Inflammatory macrophage treated with lipopolysaccharide for 1 hour (primary cell): Measurements from ENCODE around the gene PPME1.
"Not testable (repeated sequence)": the region's sequence is repeated elsewhere in the genome, so short reads cannot be mapped to it uniquely, and the experiment has no call there.

Experiments used
- DNase-seq, 2 donors: peaks; one replicate each; pipeline ENCODE4 v3.0.0-alpha.2; 2020 to 2022

The PPME1 gene

DNA sequence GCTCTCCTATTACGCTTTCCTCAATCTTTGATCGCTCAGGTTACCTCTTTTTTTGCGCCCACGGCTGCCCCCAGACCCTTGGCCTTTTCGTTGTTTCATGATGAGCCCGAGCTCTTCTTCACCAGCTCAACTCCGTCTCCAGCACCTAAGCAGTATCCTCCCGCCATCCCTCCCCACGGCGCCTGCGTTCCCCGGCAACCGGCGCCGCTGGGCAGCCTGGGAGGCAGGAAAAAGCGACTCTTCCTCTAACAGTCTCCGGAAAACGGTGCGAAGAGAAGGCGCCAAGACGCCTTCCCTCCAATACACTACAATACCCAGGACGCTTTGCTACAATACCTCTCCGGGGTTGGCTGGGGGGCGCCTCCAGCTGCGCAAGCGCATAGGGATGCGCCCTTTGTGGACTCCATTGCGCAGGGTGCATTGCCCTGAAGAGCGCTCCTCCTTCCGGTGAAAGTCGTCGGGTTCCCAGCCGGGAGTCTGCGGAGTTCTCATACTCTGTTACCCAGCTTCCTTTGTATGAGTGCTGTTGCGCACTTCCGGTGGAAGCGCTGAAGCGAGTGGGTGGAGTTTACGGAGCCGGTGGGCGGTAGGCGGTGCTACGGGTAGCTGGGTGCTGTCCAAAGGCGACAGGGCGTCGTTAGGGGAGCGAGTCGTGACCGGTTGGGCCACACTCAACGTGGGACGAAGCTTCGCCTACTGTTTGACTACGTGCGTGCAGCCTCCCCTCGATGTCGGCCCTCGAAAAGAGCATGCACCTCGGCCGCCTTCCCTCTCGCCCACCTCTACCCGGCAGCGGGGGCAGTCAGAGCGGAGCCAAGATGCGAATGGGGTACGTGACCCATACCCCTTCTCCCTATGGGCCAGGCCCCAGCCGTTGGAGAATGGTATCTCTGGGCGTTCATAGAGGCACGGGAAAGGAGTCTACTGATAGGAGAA is at the start of gene PPME1, which contains the start of gene C2CD3:
Gene PPME1 (plus strand): TSS at position 596 of the 936 bp plus-strand sequence. CDS start 133 bp downstream, at position 729.
Gene C2CD3 (minus strand): TSS at position 309 of the 936 bp plus-strand sequence. CDS start 210 bp downstream, at position 99.
- peak; percentile 99 to 100 for DNase-seq

GRCh38 chr11:74121804-74122203 is 49.3 kb upstream of the PPME1 start:
- DNase-seq, result no peak

DNA sequence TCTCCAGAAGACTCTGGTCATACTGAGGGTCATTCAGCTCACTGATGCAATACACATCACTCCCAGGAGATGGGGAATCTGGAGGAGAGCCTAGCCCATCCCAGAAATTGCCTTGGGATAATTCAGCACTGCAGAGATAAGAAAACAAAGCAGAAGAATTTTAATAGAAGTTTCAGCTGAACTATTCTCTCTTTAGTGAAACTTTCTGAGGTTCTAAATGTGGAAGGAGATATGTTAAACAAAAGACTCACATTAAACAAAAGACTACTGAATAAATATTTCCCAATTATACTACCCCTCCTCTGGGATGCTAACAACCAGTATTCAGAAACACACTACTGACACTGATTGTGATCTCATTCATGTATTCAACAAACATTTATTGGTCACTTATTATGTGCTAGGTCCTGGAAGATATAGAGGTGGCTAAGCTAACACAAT is 48.1 kb upstream of the PPME1 start:
- no peak for DNase-seq

GRCh38 chr11:74129121-74129520 is 42.0 kb upstream of the PPME1 start:
- not testable (repeated sequence) for DNase-seq

GRCh38 chr11:74132833-74133232 is 38.3 kb upstream of the PPME1 start:
- DNase-seq, result no peak

- DNase-seq, result no peak
Observed at GRCh38 chr11:74133436-74133835, 37.7 kb upstream of the PPME1 start.

GRCh38 chr11:74134661-74135060 is 36.4 kb upstream of the PPME1 start:
- DNase-seq, result no peak

DNA sequence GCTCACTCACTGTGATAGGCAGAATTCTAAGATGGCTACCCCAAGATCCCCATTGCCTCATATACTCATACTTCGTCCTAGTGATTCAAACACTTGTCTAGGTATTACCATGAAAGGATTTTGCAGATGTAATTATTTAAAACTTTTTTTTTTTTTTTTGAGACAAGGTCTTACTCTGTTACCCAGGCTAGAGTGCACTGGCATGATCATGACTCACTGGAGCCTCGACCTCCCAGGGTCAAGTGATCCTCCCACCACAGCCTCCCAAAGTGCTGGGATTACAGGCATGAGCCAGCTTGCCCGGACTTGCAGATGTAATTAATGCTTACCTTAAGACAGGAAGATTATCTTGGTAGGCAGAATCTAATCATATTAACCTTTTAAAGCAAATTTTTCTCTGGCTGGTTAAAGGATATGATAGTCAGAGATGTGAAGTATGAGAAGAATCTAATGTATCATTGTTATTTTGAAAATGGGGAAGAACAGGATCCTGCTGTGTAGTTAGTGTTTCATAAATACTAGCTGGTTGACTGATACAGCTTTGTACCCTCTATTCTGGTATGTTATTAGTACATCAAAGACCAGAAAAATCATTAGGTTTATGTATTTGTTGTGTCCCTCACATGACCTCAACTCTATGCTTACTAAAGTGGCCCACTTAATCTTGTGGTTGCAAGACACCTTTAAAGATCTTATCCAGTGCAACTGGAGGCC is 35.8 kb upstream of the PPME1 start:
- DNase-seq, result peak; percentile 12 to 62

- no peak for DNase-seq
Observed at GRCh38 chr11:74138021-74138420, 33.1 kb upstream of the PPME1 start.

DNA sequence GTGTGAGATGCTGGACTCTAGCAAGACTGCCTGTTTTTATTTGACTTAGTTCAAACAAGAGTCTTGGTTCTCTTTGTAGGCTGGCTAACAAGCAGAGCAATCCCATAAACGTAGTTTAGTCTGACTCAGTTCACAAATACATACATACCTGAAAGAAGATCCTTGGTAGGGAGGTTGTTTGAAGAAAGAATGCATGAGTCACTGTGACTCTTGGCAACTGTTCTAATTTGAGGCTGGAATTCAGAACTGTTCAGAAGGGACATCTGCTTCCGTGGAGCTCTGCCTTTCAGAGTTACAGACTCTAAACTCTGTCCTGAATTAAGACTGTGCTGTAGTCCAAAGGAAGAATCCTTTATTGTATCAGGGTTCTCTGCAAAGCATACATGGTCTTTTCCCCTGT is 32.5 kb upstream of the PPME1 start:
- no peak for DNase-seq

DNA sequence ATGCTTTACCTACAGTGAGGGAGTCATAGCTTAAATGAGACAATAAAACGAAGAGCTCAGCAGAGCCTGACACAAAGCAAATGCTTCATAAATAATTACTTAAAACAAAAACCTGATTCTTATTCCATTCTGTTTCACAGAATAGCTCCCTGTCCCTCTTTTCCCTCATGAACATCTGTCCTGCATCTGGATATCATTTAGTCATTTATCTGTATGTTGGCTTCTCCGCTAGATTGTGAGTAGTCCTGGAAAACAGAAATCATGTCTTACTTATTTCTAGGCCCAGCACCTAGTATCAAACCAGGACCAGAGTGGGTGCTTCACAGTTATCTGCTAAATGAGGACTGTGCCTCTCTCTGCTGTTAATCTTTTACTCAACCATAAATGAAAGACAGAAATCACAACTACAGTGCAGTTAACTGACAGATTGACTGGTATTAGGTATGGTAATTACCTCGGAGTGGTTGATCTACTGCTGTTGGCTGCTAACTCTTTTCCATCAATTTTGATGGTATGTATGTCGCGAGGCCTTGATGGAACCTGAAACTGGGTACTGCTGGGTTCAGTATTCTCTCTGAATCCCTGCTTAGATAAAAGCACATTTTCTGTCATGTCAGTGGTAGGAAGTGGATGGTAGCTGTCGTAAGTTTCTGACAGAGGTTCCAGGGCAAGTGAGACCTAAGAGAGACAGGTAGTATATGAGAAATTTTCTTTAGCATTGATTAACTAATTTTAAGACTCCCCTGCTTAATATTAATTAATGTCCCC is 31.8 kb upstream of the PPME1 start:
- no peak for DNase-seq

DNA sequence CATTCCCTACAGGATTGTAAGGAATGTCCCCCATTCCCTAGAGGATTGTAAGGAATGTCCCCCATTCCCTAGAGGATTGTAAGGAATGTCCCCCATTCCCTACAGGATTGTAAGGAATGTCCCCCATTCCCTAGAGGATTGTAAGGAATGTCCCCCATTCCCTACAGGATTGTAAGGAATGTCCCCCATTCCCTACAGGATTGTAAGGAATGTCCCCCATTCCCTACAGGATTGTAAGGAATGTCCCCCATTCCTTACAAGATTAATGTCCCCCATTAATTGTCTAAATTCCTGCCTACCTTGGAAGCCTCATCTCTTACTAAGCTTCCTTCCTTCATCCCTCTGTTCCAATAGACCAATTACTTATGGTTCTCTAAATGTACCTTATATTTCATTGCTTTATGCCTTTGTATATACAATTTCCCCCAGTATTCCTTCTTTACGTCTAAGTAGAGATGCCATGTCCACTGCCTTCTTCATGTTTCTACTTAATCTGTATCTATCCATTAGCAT is 31.1 kb upstream of the PPME1 start:
- not testable (repeated sequence) for DNase-seq

- no peak for DNase-seq
Observed at GRCh38 chr11:74141241-74141695, 29.8 kb upstream of the PPME1 start.

DNA sequence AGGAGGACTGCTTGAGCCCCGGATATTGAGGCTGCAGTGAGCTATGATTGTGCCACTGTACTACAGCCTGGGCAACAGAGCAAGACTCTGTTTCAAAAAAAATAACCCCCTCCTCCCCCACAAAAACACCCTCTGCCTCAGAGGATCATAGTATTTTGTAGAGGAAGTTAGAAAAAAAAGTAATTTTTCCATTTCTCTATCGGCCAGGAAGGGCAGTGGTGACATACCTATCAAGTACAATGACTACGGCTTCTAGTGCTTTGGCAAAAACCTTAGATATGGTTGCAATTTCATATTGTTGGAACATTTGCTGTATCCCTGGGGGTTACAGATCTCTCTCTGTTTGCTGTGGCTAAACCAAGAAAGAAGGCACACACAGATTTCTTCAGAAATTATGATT is 29.2 kb upstream of the PPME1 start:
- peak in 1 of 2 donors; percentile 7 for DNase-seq

DNA sequence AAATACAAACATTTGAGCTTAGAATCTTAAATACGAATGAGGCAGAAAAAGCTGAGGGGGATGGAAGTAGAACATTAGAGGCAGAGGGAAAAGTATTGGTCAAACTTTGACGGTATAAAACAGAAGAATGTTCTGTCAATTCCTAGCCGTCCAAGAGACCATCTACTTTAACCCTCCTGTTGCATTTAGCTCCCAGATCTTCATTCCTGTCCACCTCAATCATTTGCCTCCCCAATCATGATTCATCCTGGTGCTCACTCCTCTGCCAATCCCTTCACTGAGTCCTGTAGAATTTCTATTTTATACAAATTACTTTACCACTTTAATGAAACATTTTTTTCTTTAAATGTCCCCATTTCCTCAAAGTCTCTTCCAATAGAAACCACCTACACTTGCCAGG is 28.5 kb upstream of the PPME1 start:
- no peak for DNase-seq

GRCh38 chr11:74144592-74144991 is 26.5 kb upstream of the PPME1 start:
- no peak for DNase-seq

- DNase-seq, result no peak
Observed at GRCh38 chr11:74147199-74147929, 23.7 kb upstream of the PPME1 start.

DNA sequence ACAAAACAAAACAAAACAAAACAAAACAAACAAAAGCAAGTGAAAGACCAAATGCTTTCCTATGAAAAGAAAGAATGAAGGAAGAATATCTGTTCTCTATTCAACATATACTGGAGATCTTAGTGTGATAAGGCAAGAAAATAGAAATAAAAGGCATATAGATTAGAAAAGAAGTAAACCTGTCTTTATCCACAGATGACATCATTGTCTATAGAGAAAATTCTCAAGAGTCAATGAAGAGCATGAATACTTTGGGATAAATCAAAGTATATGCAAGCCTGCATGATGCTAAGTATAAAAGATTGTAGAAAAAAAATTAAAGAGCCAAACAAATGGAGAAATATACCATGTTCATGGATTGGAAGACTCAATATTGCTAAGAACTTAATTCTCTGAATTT is 17.9 kb upstream of the PPME1 start:
- DNase-seq, result no peak

GRCh38 chr11:74154620-74155281 is 16.3 kb upstream of the PPME1 start:
- no peak for DNase-seq

DNA sequence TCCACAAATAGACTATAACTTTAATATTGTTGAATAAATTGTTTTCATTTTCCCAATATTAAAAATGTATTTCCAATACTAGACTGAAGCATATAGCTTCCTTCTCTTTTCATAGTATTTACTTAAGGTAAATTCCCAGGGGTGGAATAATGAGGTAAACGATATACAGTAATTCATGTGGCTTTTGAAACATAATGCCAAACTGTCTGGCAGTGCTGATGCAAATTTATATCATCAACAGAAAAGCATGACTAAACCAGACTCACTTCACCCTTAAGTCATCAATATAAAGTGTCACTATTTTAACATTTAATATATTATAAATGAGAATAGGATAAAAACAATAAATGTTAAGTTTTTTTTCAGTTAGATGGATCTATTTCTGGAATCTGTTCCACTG is 13.9 kb upstream of the PPME1 start:
- DNase-seq, result no peak

DNA sequence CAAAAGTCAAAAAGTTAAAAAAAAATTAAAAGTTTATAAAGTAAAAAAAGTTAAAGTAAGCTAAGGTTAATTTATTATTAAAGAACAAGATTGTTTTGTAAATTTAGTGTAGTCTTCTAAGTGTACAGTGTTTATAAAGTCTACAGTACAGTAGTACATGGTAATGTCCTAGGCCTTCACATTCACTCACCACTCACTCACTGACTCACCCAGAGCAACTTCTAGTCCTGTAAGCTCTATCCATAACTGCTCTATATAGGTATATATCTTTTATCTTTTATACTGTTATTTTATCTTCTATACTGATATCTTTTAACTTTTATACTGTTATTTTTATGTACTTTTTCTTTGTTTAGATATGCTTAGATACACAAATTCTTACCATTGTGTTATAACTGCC is 11.4 kb upstream of the PPME1 start:
- DNase-seq, result no peak
